Lung (tissue), 12 donors: ENCODE measurements around the gene CFAP410. TPM values are rescaled to one million over a fixed set of nuclear protein-coding genes. Genes with fewer than 3 reads are reported as not detected.

Source experiments
- ATAC-seq: fragments of 200-7000 bp; cut with Tn5 transposase; one replicate; pipeline ENCODE4 v1.9.1; 2020; ENCODE audit warnings: moderate number of reproducible peaks; ENCODE audit not compliant: insufficient read depth, low FRiP score
- DNase-seq, 3 donors: peaks; one replicate each; pipeline ENCODE4 v3.0.0-alpha.2; 2013 to 2017
- H3K27ac ChIP-seq, 2 donors: one replicate each; pipeline ENCODE4 v1.5.1; 2013; ENCODE audit warnings: mild to moderate bottlenecking in 2 of 2, moderate library complexity in 2 of 2, control low read depth in 1 of 2, inconsistent platforms in 1 of 2, low read depth in 1 of 2, low read length in 1 of 2
- H3K27me3 ChIP-seq, 3 donors: one replicate each; pipeline ENCODE4 v1.5.1; 2013; ENCODE audit warnings: low read length in 2 of 3; ENCODE audit not compliant: control insufficient read depth in 3 of 3, insufficient read depth in 3 of 3
- H3K36me3 ChIP-seq, 4 donors: one replicate each; pipeline ENCODE4 v1.5.1; 2013; ENCODE audit warnings: low read length in 4 of 4, mild to moderate bottlenecking in 1 of 4, moderate library complexity in 1 of 4; ENCODE audit not compliant: control insufficient read depth in 4 of 4, insufficient read depth in 4 of 4
- H3K4me1 ChIP-seq, 5 donors: one replicate each; pipeline ENCODE4 v1.5.1; 2013; ENCODE audit warnings: low read length in 5 of 5, mild to moderate bottlenecking in 2 of 5, moderate library complexity in 1 of 5; ENCODE audit not compliant: control insufficient read depth in 5 of 5, insufficient read depth in 5 of 5
- H3K4me3 ChIP-seq: one replicate; pipeline ENCODE4 v1.5.1; 2013; ENCODE audit warnings: mild to moderate bottlenecking, control low read depth, moderate library complexity
- H3K9ac ChIP-seq, 2 donors: one replicate each; pipeline ENCODE4 v1.5.1; 2013; ENCODE audit warnings: low read length in 2 of 2, control low read depth in 1 of 2; ENCODE audit not compliant: insufficient read depth in 1 of 2
- H3K9me3 ChIP-seq, 4 donors: one replicate each; pipeline ENCODE4 v1.5.1; 2013; ENCODE audit warnings: low read length in 3 of 4, mild to moderate bottlenecking in 1 of 4, moderate library complexity in 1 of 4; ENCODE audit not compliant: control insufficient read depth in 4 of 4, insufficient read depth in 3 of 4
- CTCF ChIP-seq: IDR thresholded peaks from 2 replicates; pipeline ENCODE4 v1.5.1; 2012; ENCODE audit warnings: mild to moderate bottlenecking; ENCODE audit errors: control extremely low read depth, extremely low read depth
- WGBS, 2 donors: extraction: QIAGEN DNeasy Blood & Tissue Kit; methylation state at CpG; one replicate each; pipeline ENCODE4 v1.1.7; 2013; 5-methylcytosine and 5-hydroxymethylcytosine counted together
- polyA plus RNA-seq, 2 donors: library from polyadenylated mRNA; stranded (reverse); fragments of 200-250 nt; gene quantifications; one replicate each; pipeline ENCODE4 v1.2.1, GENCODE V29; 2013
- total RNA-seq, 2 donors: library from RNA; depleted of rRNA in 1 of 2; stranded (reverse); fragments of >200 nt in 1 of 2; gene quantifications; one replicate each; pipeline ENCODE4 v1.2.1, GENCODE V29; 2014 to 2021
- donor health status: control.
- donor health status: control.
- donor health status: Bipolar disorder and iron deficiency.
- donor health status: healthy.
- donor health status: DM: yes; HTN: yes; CAD: no.

The CFAP410 gene
- total and polyA plus RNA-seq, 4 donors, result 24.3 to 72.7 (median 39.5) TPM

- no peak for TF ChIP-seq CTCF
- H3K27me3 ChIP-seq, result peaks cover 0 to 2% (median 2%) of the 10 kb centered on the region in 3 donors
- ATAC-seq (no peak), DNase-seq (no peak)
- H3K9me3 ChIP-seq, result peaks cover 0 to 7% (median 0%) of the 10 kb centered on the region in 4 donors
- H3K27ac ChIP-seq, result no peak overlapping the region
- no peaks in the 10 kb centered on the region for H3K4me1 ChIP-seq
- 68 to 85% methylated on average over 21 to 22 of the region's 22 CpGs for WGBS, 2 donors
- no peak overlapping the region for H3K4me3 ChIP-seq
- H3K36me3 ChIP-seq, result no peaks in the 10 kb centered on the region
- H3K9ac ChIP-seq, result no peak overlapping the region
These were observed 38.9 kb upstream of the CFAP410 start for GRCh38 chr21:44377922-44378645.

GRCh38 chr21:44377201-44377921, 38.2 kb upstream of the CFAP410 start:
- WGBS, 2 donors, result 64 to 80% methylated on average over 24 of the region's 24 CpGs
- Histone ChIP-seq H3K27me3 (peaks cover 0 to 2% (median 2%) of the 10 kb centered on the region in 3 donors), H3K27ac (no peak overlapping the region), H3K9ac (no peak overlapping the region), H3K4me1 (no peaks in the 10 kb centered on the region), H3K4me3 (no peak overlapping the region), H3K9me3 (peaks cover 0 to 7% (median 0%) of the 10 kb centered on the region in 4 donors), H3K36me3 (no peaks in the 10 kb centered on the region)
- ATAC-seq (no peak), DNase-seq (no peak)
- no peak for TF ChIP-seq CTCF

GRCh38 chr21:44376606-44377005, 37.4 kb upstream of the CFAP410 start:
- peaks cover 0 to 2% (median 2%) of the 10 kb centered on the region in 3 donors for H3K27me3 ChIP-seq
- WGBS, 2 donors, result 84% methylated on average over 9 of the region's 9 CpGs
- H3K9me3 ChIP-seq, result peaks cover 0 to 7% (median 0%) of the 10 kb centered on the region in 4 donors
- no peaks in the 10 kb centered on the region for H3K36me3 ChIP-seq
- no peak for TF ChIP-seq CTCF
- no peak overlapping the region for H3K27ac ChIP-seq
- no peak for DNase-seq
- no peak overlapping the region for H3K4me3 ChIP-seq
- no peak for ATAC-seq
- H3K4me1 ChIP-seq, result no peaks in the 10 kb centered on the region
- H3K9ac ChIP-seq, result no peak overlapping the region
